ENCODE measurements around the gene MAD1L1. TPM values are rescaled to one million over a fixed set of nuclear protein-coding genes. Genes with fewer than 3 reads are reported as not detected.
A peak's percentile ranks its signal among the peaks of the same experiment; 100 is the strongest.

Gene MAD1L1
- total and polyA plus RNA-seq, 7 experiments from 2014 or later = 112 to 314 (median 136) TPM

DNA sequence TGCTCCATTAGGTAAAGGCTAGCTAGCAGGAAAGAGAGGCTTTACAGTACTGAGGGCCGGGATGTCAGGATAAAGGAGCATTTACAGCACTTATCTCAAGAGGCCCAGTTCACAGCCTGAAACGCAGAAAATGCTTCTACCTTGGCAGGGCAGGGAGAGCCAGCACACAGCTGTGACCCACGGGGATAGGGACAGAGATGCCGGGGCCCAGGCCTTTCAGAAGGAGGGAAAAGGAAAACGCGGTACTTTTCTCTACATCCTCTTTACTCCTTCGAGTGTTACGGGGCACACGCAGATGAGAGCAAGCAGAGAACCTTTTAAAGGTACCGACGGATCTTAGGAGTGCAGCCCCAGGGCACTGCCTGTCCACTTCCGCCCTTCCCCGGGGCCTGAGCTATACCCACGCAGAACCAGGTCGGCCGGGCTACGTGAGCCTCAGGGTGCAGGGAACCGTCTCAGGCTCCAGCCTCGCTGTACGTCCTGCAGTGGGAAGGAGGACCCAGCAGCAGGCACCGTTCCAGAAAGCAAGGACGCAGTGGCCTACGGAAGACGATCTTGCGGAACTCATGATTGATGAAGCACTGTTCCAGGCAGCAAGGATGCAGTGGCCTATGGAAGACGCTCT is 330.4 kb downstream of the MAD1L1 start:
- no peak for DNase-seq
- ChIA-PET POLR2A (interaction anchor here (0.7 kb wide), 1 partner anchor 48 kb away, joined by 4 read pairs; no protein-coding TSS in a partner anchor), CTCF (no interaction called here)
- Mint-ChIP-seq H3K9me3 (no peaks in the 10 kb centered on the region), H3K27ac (peak overlapping the region in 4 of 9 donors; percentile 14 to 77 (median 46)), H3K36me3 (peaks cover 0 to 12% (median 0%) of the 10 kb centered on the region in 5 donors), H3K4me3 (no peak overlapping the region), H3K4me1 (peaks cover 0 to 14% (median 8%) of the 10 kb centered on the region in 7 donors), H3K27me3 (no peaks in the 10 kb centered on the region)
- no peaks in the 10 kb centered on the region for H3K9me3 ChIP-seq (ENCODE audit: control insufficient read depth in 2 of 3, low read length in 3 of 3)
- no peak for ATAC-seq
- no peaks in the 10 kb centered on the region for H3K4me1 ChIP-seq (ENCODE audit: control insufficient read depth in 2 of 2, insufficient read depth in 2 of 2, low read length in 2 of 2)
- intact Hi-C loops (cut with micrococcal nuclease) = no loop called here
- no peak overlapping the region for H3K27ac ChIP-seq (ENCODE audit: low read depth, low read length)
- H3K36me3 ChIP-seq (ENCODE audit: control insufficient read depth in 2 of 3, insufficient read depth in 3 of 3, low read length in 3 of 3) = peaks cover 0 to 46% (median 6%) of the 10 kb centered on the region in 3 experiments
- no peak overlapping the region for H3K4me3 ChIP-seq (ENCODE audit: low read length)
- H3K27me3 ChIP-seq (ENCODE audit: control insufficient read depth in 2 of 2, insufficient read depth in 2 of 2, low read length in 2 of 2) = no peaks in the 10 kb centered on the region

DNA sequence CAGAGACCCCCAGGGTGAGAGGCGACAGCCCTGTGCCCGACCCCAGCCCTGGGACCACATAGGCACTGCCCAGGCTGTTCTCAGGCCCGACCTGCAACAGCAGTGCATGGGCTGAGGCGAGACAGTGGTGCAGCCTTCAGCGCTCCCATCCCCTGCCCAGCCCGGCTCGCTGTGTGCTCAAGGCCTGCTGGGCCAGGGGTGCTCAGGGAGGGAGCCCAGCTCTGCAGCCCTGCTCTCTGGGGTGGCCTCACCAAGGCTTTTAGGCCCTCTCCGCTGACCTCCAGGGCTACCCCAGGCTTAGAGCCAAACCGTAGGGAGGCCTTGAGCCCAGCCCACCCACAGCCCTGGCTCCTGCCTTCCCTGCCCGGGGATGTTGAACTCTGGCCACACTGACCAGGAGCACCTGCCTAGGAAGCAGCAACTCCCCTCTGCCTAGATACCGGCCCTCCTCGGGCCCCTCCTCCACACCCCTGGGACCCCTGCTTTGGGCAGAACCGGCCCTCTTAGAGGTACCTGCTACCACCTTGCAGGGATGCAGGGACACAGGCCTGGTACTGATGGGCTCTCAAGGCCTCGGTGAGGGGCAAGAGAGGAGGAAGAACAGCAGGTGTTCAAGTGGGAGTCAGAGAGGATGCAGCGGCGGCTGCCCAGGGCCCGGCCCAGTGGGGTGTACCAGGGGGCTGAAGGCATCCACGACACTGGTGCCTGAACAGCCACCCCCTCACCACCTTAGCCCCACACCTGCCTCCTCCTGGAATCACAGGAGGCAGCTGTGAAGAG is 331.1 kb downstream of the MAD1L1 start:
- no peak overlapping the region for H3K4me3 ChIP-seq (ENCODE audit: low read length)
- no peaks in the 10 kb centered on the region for H3K27me3 ChIP-seq (ENCODE audit: control insufficient read depth in 2 of 2, insufficient read depth in 2 of 2, low read length in 2 of 2)
- H3K27ac Mint-ChIP-seq = peak overlapping the region in 3 of 9 donors; percentile 14 to 77 (median 51)
- no peaks in the 10 kb centered on the region for H3K4me1 ChIP-seq (ENCODE audit: control insufficient read depth in 2 of 2, insufficient read depth in 2 of 2, low read length in 2 of 2)
- ChIA-PET POLR2A (interaction anchor here (0.7 kb wide), 1 partner anchor 49 kb away, joined by 4 read pairs; no protein-coding TSS in a partner anchor), CTCF (no interaction called here)
- H3K36me3 ChIP-seq (ENCODE audit: control insufficient read depth in 2 of 3, insufficient read depth in 3 of 3, low read length in 3 of 3) = peaks cover 0 to 53% (median 6%) of the 10 kb centered on the region in 3 experiments
- no peaks in the 10 kb centered on the region for H3K9me3 Mint-ChIP-seq
- no peaks in the 10 kb centered on the region for H3K27me3 Mint-ChIP-seq
- H3K4me1 Mint-ChIP-seq = peaks cover 0 to 18% (median 7%) of the 10 kb centered on the region in 7 donors
- intact Hi-C loops (cut with micrococcal nuclease) = no loop called here
- H3K27ac ChIP-seq (ENCODE audit: low read depth, low read length) = no peak overlapping the region
- no peak for DNase-seq
- no peak for ATAC-seq
- no peak overlapping the region for H3K4me3 Mint-ChIP-seq
- H3K9me3 ChIP-seq (ENCODE audit: control insufficient read depth in 2 of 3, low read length in 3 of 3) = no peaks in the 10 kb centered on the region
- peaks cover 0 to 16% (median 0%) of the 10 kb centered on the region in 5 donors for H3K36me3 Mint-ChIP-seq

DNA sequence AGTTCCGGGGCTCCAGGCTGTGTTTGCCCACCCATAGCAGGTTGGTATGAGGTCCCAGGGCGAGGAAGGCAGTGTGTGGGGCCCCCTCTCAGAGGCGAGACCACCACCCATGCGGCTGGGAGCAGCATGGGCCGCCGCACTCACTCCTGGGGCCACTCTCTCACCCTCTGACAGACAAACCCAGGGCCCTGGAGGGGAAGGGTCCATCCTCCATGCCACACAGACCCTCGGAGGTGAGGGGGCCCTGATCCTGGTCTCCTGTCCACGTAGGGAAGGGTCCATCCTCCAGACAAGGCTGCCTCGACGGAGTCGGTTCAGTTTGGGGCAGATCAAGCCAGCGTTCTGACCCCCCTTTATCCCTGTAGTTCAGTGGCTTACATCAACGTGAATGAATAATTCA is 331.9 kb downstream of the MAD1L1 start:
- no peak overlapping the region for H3K4me3 Mint-ChIP-seq
- intact Hi-C loops (cut with micrococcal nuclease) = no loop called here
- no peak overlapping the region for H3K27ac ChIP-seq (ENCODE audit: low read depth, low read length)
- peaks cover 0 to 61% (median 6%) of the 10 kb centered on the region in 3 experiments for H3K36me3 ChIP-seq (ENCODE audit: control insufficient read depth in 2 of 3, insufficient read depth in 3 of 3, low read length in 3 of 3)
- H3K27ac Mint-ChIP-seq = peak overlapping the region in 2 of 9 donors; percentile 12 to 32
- peaks cover 0 to 15% (median 4%) of the 10 kb centered on the region in 7 donors for H3K4me1 Mint-ChIP-seq
- POLR2A ChIA-PET = no interaction called here
- H3K9me3 Mint-ChIP-seq = no peaks in the 10 kb centered on the region
- H3K27me3 Mint-ChIP-seq = no peaks in the 10 kb centered on the region
- H3K9me3 ChIP-seq (ENCODE audit: control insufficient read depth in 2 of 3, low read length in 3 of 3) = no peaks in the 10 kb centered on the region
- H3K27me3 ChIP-seq (ENCODE audit: control insufficient read depth in 2 of 2, insufficient read depth in 2 of 2, low read length in 2 of 2) = no peaks in the 10 kb centered on the region
- ATAC-seq (no peak), DNase-seq (no peak)
- H3K4me1 ChIP-seq (ENCODE audit: control insufficient read depth in 2 of 2, insufficient read depth in 2 of 2, low read length in 2 of 2) = no peaks in the 10 kb centered on the region
- H3K36me3 Mint-ChIP-seq = peaks cover 0 to 14% (median 0%) of the 10 kb centered on the region in 5 donors
- H3K4me3 ChIP-seq (ENCODE audit: low read length) = no peak overlapping the region
- CTCF ChIA-PET = no interaction called here

DNA sequence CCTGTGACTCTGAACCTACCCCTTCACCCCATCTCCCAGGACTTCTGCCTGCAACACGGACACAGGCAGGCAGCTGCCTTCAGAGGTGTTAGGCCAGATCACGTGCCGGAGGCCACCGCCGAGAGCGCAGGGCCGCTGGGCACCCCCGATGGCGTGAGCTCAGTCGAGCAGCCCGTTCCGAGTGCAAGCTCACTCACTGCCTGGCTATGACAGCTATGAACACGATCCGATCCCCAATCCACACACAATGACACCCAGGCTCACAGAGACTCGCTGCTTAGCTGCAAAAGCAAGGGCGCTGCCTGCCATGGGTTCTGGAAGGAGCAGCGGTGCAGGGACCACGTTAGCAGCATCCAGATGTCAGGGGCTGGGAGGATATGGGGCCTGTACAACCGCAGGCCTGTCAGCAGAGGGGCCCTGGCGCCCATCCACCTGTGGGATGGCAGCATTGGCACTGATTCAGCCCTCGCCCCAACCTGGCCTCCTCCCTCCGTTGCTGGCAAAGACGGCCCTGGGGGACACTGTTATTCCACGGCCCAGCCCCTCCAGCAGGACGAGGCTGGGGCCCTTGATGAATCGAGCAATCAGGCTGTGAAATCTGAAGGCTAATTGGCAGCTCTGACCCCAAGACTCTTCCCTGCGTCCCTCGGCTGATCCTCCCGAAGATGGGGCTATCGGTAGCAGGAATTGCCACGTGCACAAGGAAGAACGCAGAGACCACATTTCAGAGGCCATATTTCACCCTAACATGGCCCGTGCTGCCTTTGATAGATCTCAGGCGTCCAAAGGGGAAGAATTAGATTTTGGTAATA is 332.6 kb downstream of the MAD1L1 start:
- Histone ChIP-seq H3K36me3 (ENCODE audit: control insufficient read depth in 2 of 3, insufficient read depth in 3 of 3, low read length in 3 of 3) (peaks cover 0 to 68% (median 6%) of the 10 kb centered on the region in 3 experiments), H3K27me3 (ENCODE audit: control insufficient read depth in 2 of 2, insufficient read depth in 2 of 2, low read length in 2 of 2) (no peaks in the 10 kb centered on the region), H3K4me3 (ENCODE audit: low read length) (no peak overlapping the region), H3K4me1 (ENCODE audit: control insufficient read depth in 2 of 2, insufficient read depth in 2 of 2, low read length in 2 of 2) (no peaks in the 10 kb centered on the region), H3K9me3 (ENCODE audit: control insufficient read depth in 2 of 3, low read length in 3 of 3) (no peaks in the 10 kb centered on the region), H3K27ac (ENCODE audit: low read depth, low read length) (no peak overlapping the region)
- Mint-ChIP-seq H3K36me3 (peaks cover 0 to 14% (median 0%) of the 10 kb centered on the region in 5 donors), H3K9me3 (no peaks in the 10 kb centered on the region), H3K27ac (peak overlapping the region in 4 of 9 donors; percentile 28 to 36 (median 32)), H3K4me3 (no peak overlapping the region), H3K27me3 (no peaks in the 10 kb centered on the region), H3K4me1 (peaks cover 0 to 15% (median 4%) of the 10 kb centered on the region in 7 donors)
- ChIA-PET POLR2A (no interaction called here), CTCF (no interaction called here)
- DNase-seq (no peak), ATAC-seq (no peak)
- intact Hi-C loops (cut with micrococcal nuclease) = no loop called here

DNA sequence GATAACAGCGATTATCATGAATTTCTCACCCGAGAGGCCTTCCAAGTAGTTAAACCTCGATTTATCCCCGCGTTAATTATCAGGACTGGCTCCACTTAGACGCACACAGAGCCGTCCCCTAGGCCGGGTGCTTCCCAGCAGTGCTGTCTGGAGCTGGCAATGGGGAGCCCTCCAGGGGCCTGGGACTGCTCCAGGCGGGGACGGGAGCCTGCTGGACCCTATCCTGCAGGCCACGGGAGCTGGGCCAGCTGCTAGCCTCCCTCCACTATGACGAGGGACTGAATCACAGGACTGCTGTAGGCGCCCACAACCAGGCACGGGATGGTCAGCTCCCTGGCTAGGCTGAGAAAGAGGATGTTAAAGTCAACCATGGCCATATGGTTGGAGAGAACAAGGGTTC is 333.5 kb downstream of the MAD1L1 start:
- CTCF ChIA-PET = no interaction called here
- H3K27ac Mint-ChIP-seq = peak overlapping the region in 4 of 9 donors; percentile 28 to 56 (median 38)
- peaks cover 0 to 15% (median 4%) of the 10 kb centered on the region in 7 donors for H3K4me1 Mint-ChIP-seq
- POLR2A ChIA-PET = no interaction called here
- H3K27me3 Mint-ChIP-seq = no peaks in the 10 kb centered on the region
- peaks cover 0 to 14% (median 0%) of the 10 kb centered on the region in 5 donors for H3K36me3 Mint-ChIP-seq
- intact Hi-C loops (cut with micrococcal nuclease) = no loop called here
- no peak for DNase-seq
- Histone ChIP-seq H3K36me3 (ENCODE audit: control insufficient read depth in 2 of 3, insufficient read depth in 3 of 3, low read length in 3 of 3) (peaks cover 0 to 77% (median 6%) of the 10 kb centered on the region in 3 experiments), H3K27me3 (ENCODE audit: control insufficient read depth in 2 of 2, insufficient read depth in 2 of 2, low read length in 2 of 2) (no peaks in the 10 kb centered on the region), H3K27ac (ENCODE audit: low read depth, low read length) (no peak overlapping the region), H3K4me1 (ENCODE audit: control insufficient read depth in 2 of 2, insufficient read depth in 2 of 2, low read length in 2 of 2) (no peaks in the 10 kb centered on the region), H3K4me3 (ENCODE audit: low read length) (no peak overlapping the region), H3K9me3 (ENCODE audit: control insufficient read depth in 2 of 3, low read length in 3 of 3) (no peaks in the 10 kb centered on the region)
- H3K9me3 Mint-ChIP-seq = no peaks in the 10 kb centered on the region
- no peak for ATAC-seq
- no peak overlapping the region for H3K4me3 Mint-ChIP-seq

DNA sequence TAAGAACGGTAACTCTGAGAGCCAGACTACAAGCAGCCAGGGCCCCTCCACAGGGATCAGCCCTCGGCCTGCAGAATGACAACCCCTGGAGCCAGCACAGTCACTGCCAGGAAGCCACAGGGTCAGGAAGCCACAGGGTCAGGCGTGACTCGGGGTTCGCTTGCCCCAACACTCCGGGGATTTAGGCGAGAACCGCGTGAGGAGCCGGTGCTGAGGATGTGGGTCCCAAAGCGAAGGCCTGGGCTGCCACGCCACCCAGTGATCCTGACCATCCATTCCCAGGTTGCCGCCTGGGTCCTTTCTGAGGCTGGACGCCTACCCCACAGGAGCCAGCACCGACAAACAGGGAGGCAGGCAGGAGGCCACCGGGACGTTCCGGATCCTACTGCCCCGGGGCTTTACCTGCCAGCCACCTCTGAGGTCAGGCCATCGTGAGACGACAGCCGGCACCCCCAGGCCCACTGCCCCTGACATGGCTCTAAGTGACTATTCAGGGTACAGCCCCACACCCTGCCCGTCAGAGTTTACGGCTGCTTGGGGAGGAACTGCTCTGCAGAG is 334.0 kb downstream of the MAD1L1 start:
- no peaks in the 10 kb centered on the region for H3K9me3 ChIP-seq (ENCODE audit: control insufficient read depth in 2 of 3, low read length in 3 of 3)
- intact Hi-C loops (cut with micrococcal nuclease) = no loop called here
- ATAC-seq (no peak), DNase-seq (no peak)
- H3K27ac ChIP-seq (ENCODE audit: low read depth, low read length) = no peak overlapping the region
- Mint-ChIP-seq H3K4me3 (no peak overlapping the region), H3K27ac (peak overlapping the region in 1 of 9 donors; percentile 28), H3K4me1 (peaks cover 4 to 20% (median 8%) of the 10 kb centered on the region in 7 donors), H3K27me3 (no peaks in the 10 kb centered on the region), H3K36me3 (peaks cover 0 to 14% (median 0%) of the 10 kb centered on the region in 5 donors), H3K9me3 (no peaks in the 10 kb centered on the region)
- H3K36me3 ChIP-seq (ENCODE audit: control insufficient read depth in 2 of 3, insufficient read depth in 3 of 3, low read length in 3 of 3) = peaks cover 0 to 82% (median 6%) of the 10 kb centered on the region in 3 experiments
- no peaks in the 10 kb centered on the region for H3K27me3 ChIP-seq (ENCODE audit: control insufficient read depth in 2 of 2, insufficient read depth in 2 of 2, low read length in 2 of 2)
- no peak overlapping the region for H3K4me3 ChIP-seq (ENCODE audit: low read length)
- ChIA-PET POLR2A (no interaction called here), CTCF (no interaction called here)
- no peaks in the 10 kb centered on the region for H3K4me1 ChIP-seq (ENCODE audit: control insufficient read depth in 2 of 2, insufficient read depth in 2 of 2, low read length in 2 of 2)
